Measurements from ENCODE around the gene AIRE. TPM values are rescaled to one million over a fixed set of nuclear protein-coding genes. Genes with fewer than 3 reads are reported as not detected.

AIRE gene
- polyA plus RNA-seq, 1 donor = 0.15 TPM

- no peak for DNase-seq
These were observed 40.0 kb downstream of the AIRE start for GRCh38 chr21:44325386-44326271.

- DNase-seq = no peak
These were observed 40.6 kb downstream of the AIRE start for GRCh38 chr21:44326272-44326647.

GRCh38 chr21:44326716-44327602, 41.3 kb downstream of the AIRE start:
- no peak for DNase-seq

GRCh38 chr21:44327603-44327974, 41.9 kb downstream of the AIRE start:
- DNase-seq = no peak

GRCh38 chr21:44328242-44328895, 42.7 kb downstream of the AIRE start:
- DNase-seq = no peak

- DNase-seq = no peak
These were observed 43.6 kb downstream of the AIRE start for GRCh38 chr21:44329086-44329889.

- DNase-seq = no peak
These were observed 44.5 kb downstream of the AIRE start for GRCh38 chr21:44329971-44330681.

GRCh38 chr21:44330698-44331097, 45.0 kb downstream of the AIRE start:
- DNase-seq = no peak

GRCh38 chr21:44331209-44331608, 45.5 kb downstream of the AIRE start:
- no peak for DNase-seq

- DNase-seq = no peak
These were observed 46.1 kb downstream of the AIRE start for GRCh38 chr21:44331650-44332307.

- no peak for DNase-seq
These were observed 46.7 kb downstream of the AIRE start for GRCh38 chr21:44332383-44332782.

GRCh38 chr21:44332965-44333364, 47.3 kb downstream of the AIRE start:
- DNase-seq = no peak

- DNase-seq = no peak
These were observed 48.0 kb downstream of the AIRE start for GRCh38 chr21:44333509-44334328.

- DNase-seq = no peak
These were observed 48.8 kb downstream of the AIRE start for GRCh38 chr21:44334329-44335030.

- DNase-seq = no peak
These were observed 49.8 kb downstream of the AIRE start for GRCh38 chr21:44335266-44336059.

GRCh38 chr21:44337449-44337848, 51.8 kb downstream of the AIRE start:
- no peak for DNase-seq

GRCh38 chr21:44337941-44338895, 52.5 kb downstream of the AIRE start:
- peak; percentile 63 for DNase-seq
